Measurements from ENCODE around the gene RGP1.

The RGP1 gene

DNA sequence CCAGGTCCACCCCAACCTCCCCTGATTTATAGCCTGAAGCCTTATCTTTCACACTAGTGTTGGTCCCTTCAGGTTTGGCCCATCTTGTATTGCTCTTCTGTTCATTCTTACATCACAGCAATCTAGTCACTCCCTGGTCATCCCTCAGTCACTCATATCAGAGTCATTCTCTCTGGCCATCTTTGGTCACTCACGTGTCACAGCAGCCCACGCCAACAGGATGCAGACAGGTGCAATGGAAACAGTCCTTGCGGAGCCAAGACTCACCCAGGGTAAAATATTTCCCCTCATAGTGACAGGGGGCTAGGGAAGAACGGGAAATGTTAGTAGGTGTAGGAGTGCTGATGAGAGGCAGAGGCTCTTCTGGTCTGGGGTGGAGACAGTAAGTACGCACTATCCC lies 4.4 kb downstream of the RGP1 start:
- H3F3A ChIP-seq (ENCODE audit: control insufficient read depth, insufficient read depth), result peaks cover 21% of the 10 kb centered on the region
- no peak overlapping the region for H3K4me3 ChIP-seq (ENCODE audit: low read length)
- H3K4me2 ChIP-seq (ENCODE audit: low read length), result no peak overlapping the region
- no peaks in the 10 kb centered on the region for H3K9me3 ChIP-seq (ENCODE audit: control insufficient read depth, insufficient read depth, low read length)
- no peaks in the 10 kb centered on the region for H4K20me1 ChIP-seq (ENCODE audit: control insufficient read depth, insufficient read depth, low read depth, low read length)
- peaks cover 26% of the 10 kb centered on the region for H3K79me2 ChIP-seq (ENCODE audit: control insufficient read depth, low read length)
- peaks cover 42% of the 10 kb centered on the region for H3K36me3 ChIP-seq (ENCODE audit: control insufficient read depth, low read length)
- H3K9me2 ChIP-seq (replicated peaks; ENCODE audit: control insufficient read depth, low read length), result no peaks in the 10 kb centered on the region
- TF ChIP-seq, protein P1, sequence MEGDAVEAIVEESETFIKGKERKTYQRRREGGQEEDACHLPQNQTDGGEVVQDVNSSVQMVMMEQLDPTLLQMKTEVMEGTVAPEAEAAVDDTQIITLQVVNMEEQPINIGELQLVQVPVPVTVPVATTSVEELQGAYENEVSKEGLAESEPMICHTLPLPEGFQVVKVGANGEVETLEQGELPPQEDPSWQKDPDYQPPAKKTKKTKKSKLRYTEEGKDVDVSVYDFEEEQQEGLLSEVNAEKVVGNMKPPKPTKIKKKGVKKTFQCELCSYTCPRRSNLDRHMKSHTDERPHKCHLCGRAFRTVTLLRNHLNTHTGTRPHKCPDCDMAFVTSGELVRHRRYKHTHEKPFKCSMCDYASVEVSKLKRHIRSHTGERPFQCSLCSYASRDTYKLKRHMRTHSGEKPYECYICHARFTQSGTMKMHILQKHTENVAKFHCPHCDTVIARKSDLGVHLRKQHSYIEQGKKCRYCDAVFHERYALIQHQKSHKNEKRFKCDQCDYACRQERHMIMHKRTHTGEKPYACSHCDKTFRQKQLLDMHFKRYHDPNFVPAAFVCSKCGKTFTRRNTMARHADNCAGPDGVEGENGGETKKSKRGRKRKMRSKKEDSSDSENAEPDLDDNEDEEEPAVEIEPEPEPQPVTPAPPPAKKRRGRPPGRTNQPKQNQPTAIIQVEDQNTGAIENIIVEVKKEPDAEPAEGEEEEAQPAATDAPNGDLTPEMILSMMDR (IDR thresholded peaks at IDR 0.05; ENCODE audit: low read depth, low read length, poor library complexity, severe bottlenecking), result no peak
- TF ChIP-seq EZH2phosphoT487 (IDR thresholded peaks at IDR 0.05; ENCODE audit: borderline replicate concordance, low read length), result no peak
- no peak overlapping the region for H3K27ac ChIP-seq (ENCODE audit: low read depth, low read length)
- H3K4me1 ChIP-seq (ENCODE audit: control insufficient read depth, low read length), result peaks cover 48% of the 10 kb centered on the region
- H3K27me3 ChIP-seq (ENCODE audit: control insufficient read depth, low read length), result no peaks in the 10 kb centered on the region

DNA sequence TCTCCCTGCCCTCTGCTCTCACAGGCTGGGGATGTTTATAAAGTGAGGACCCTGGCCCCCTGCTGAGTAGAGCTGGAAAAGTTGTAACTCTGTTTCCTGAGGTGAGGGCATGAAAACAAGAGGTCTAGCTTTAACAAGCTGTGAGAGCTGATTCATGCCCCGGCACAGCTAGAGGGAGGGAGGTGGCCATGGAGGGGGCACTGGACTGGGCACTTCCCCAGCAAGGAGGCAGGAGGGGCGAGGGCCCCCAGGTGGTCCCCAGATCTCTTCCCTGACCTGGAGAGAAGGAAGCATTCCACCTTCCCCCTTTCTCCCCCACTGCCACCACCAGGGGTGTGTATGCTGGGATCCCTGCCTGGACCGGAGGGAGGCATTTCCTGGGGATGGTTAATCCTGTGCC lies 5.2 kb downstream of the RGP1 start, which contains the start of gene MSMP:
MSMP (minus strand) TSS at position 13 of the 400 bp plus-strand sequence. CDS start 147 bp downstream, outside the sequence.
- Histone ChIP-seq H4K20me1 (ENCODE audit: control insufficient read depth, insufficient read depth, low read depth, low read length) (no peaks in the 10 kb centered on the region), H3K4me3 (ENCODE audit: low read length) (no peak within 1 kb of the TSS; the same call in 1 of the 2 replicates), H3K9me3 (ENCODE audit: control insufficient read depth, insufficient read depth, low read length) (no peaks in the 10 kb centered on the region), H3K79me2 (ENCODE audit: control insufficient read depth, low read length) (peaks cover 27% of the 10 kb centered on the region), H3K27ac (ENCODE audit: low read depth, low read length) (no peak within 1 kb of the TSS), H3K36me3 (ENCODE audit: control insufficient read depth, low read length) (peaks cover 42% of the 10 kb centered on the region), H3K4me1 (ENCODE audit: control insufficient read depth, low read length) (peaks cover 56% of the 10 kb centered on the region), H3K9me2 (replicated peaks; ENCODE audit: control insufficient read depth, low read length) (no peaks in the 10 kb centered on the region), H3F3A (ENCODE audit: control insufficient read depth, insufficient read depth) (peaks cover 25% of the 10 kb centered on the region), H3K27me3 (ENCODE audit: control insufficient read depth, low read length) (no peaks in the 10 kb centered on the region), H3K4me2 (ENCODE audit: low read length) (no peak within 1 kb of the TSS)
- TF ChIP-seq, protein P1 (IDR thresholded peaks at IDR 0.05; ENCODE audit: low read depth, low read length, poor library complexity, severe bottlenecking), result no peak
- no peak for TF ChIP-seq EZH2phosphoT487 (IDR thresholded peaks at IDR 0.05; ENCODE audit: borderline replicate concordance, low read length)

DNA sequence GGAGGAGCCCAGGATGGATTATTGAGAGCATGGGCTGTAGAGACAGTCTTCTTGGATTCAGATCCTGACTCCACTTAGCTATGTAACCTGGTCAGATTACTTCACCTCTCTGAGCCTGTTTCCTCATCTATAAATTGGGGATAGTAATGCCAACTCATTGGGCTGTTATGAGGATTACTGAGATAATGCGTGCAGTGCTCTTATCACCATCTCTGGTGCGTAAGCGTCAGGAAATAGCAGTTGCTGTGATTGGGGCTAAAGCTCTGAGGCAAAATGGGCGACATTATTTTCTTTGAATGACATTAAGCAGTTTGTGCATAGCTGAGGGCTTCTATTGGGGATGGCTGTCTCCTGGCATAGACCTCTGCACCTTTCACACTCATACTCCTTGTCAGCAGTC lies 6.0 kb downstream of the RGP1 start:
- Histone ChIP-seq H3K4me3 (ENCODE audit: low read length) (peak overlapping the region; percentile 85; the same call in 1 of the 2 replicates), H3K4me1 (ENCODE audit: control insufficient read depth, low read length) (peaks cover 49% of the 10 kb centered on the region), H3K9me3 (ENCODE audit: control insufficient read depth, insufficient read depth, low read length) (no peaks in the 10 kb centered on the region), H3K9me2 (replicated peaks; ENCODE audit: control insufficient read depth, low read length) (no peaks in the 10 kb centered on the region), H3K79me2 (ENCODE audit: control insufficient read depth, low read length) (peaks cover 20% of the 10 kb centered on the region), H3K4me2 (ENCODE audit: low read length) (no peak overlapping the region), H3K27ac (ENCODE audit: low read depth, low read length) (no peak overlapping the region), H3F3A (ENCODE audit: control insufficient read depth, insufficient read depth) (peaks cover 20% of the 10 kb centered on the region), H3K27me3 (ENCODE audit: control insufficient read depth, low read length) (no peaks in the 10 kb centered on the region), H3K36me3 (ENCODE audit: control insufficient read depth, low read length) (peaks cover 42% of the 10 kb centered on the region), H4K20me1 (ENCODE audit: control insufficient read depth, insufficient read depth, low read depth, low read length) (no peaks in the 10 kb centered on the region)
- TF ChIP-seq, protein P1 (IDR thresholded peaks at IDR 0.05; ENCODE audit: low read depth, low read length, poor library complexity, severe bottlenecking), result no peak
- TF ChIP-seq EZH2phosphoT487 (IDR thresholded peaks at IDR 0.05; ENCODE audit: borderline replicate concordance, low read length), result no peak

All from DOHH2 (cell line).